Ovary (tissue), 9 donors: ENCODE data around the gene NOTCH1. TPM values are rescaled to one million over a fixed set of nuclear protein-coding genes. Genes with fewer than 3 reads are reported as not detected.

ENCODE experiments used
- DNase-seq, 5 donors: peaks; one replicate each; pipeline ENCODE4 v3.0.0-alpha.2; 2019 to 2020
- H3K27ac ChIP-seq, 2 donors: fragments of 200-600 bp; one replicate each; pipeline versions ENCODE4 v1.5.1 to v1.8.0; 2019 to 2022
- H3K27me3 ChIP-seq: fragments of 200-600 bp; one replicate; pipeline ENCODE4 v1.8.0; 2022
- H3K36me3 ChIP-seq: fragments of 200-600 bp; sonication (generic); one replicate; pipeline ENCODE4 v1.5.1; 2019
- H3K4me1 ChIP-seq: one replicate; pipeline ENCODE4 v1.8.1; 2013; ENCODE audit warnings: mild to moderate bottlenecking, moderate library complexity; ENCODE audit not compliant: insufficient read depth
- H3K4me3 ChIP-seq: fragments of 200-600 bp; sonication (generic); one replicate; pipeline ENCODE4 v1.5.1; 2017
- H3K9me3 ChIP-seq, 2 donors: fragments of 200-600 bp in 1 of 2; sonication (generic) in 1 of 2; one replicate each; pipeline versions ENCODE4 v1.5.1 to v1.8.1; 2013 to 2019; ENCODE audit warnings: mild to moderate bottlenecking in 1 of 2, moderate library complexity in 1 of 2
- EP300 ChIP-seq: sonication (generic); formaldehyde crosslinking; IDR thresholded peaks from one replicate; pipeline ENCODE4 v1.6.1; 2017; ENCODE audit warnings: antibody characterized with exemption
- POLR2A ChIP-seq: fragments of 450-650 bp; IDR thresholded peaks from one replicate; pipeline ENCODE4 v1.6.1; 2017; ENCODE audit warnings: antibody characterized with exemption, mild to moderate bottlenecking, moderate library complexity
- WGBS, 3 donors: extraction: QIAGEN DNeasy Blood & Tissue Kit in 1 of 3; methylation state at CpG; one replicate each; pipeline versions ENCODE4 v1.1.5 to v1.1.7; 2013 to 2017; 5-methylcytosine and 5-hydroxymethylcytosine counted together
- intact Hi-C, 4 donors: fragments of 100-400 bp; cut with DNase I; formaldehyde crosslinking; loops; one replicate each; pipeline versions ENCODE4 v1.11.0 to v1.15.1; 2022 to 2023
- polyA plus RNA-seq, 2 donors: library from polyadenylated mRNA; stranded (reverse); fragments of 200-250 nt in 1 of 2; fragments of 350-450 nt in 1 of 2; fragmentation: Illumina TruSeq in 1 of 2; extraction: RNeasy Lipid Tissue Mini Kit (QIAGEN cat#74804) in 1 of 2; gene quantifications; one replicate each; pipeline ENCODE4 v1.2.3, GENCODE V29; 2013 to 2014
- total RNA-seq, 7 donors: library from RNA; depleted of rRNA in 2 of 7; stranded (reverse); fragments of >200 nt in 2 of 7; fragmentation: NEBNext Ultra II Directional in 3 of 7; extraction: Animal tissue kit (Norgen Biotek cat#: 25700) in 3 of 7; gene quantifications; one replicate each; pipeline versions ENCODE4 v1.1.0 to v1.2.4, GENCODE V29; 2016 to 2023
- TF ChIP-seq, protein P1 (sequence below), 3 donors: fragments of 450-650 bp in 2 of 3; fragments of 200-600 bp in 1 of 3; IDR thresholded peaks; one replicate each; pipeline versions ENCODE4 v1.5.1 to v1.8.0; 2016 to 2022; ENCODE audit warnings: antibody characterized with exemption in 3 of 3, mild to moderate bottlenecking in 1 of 3
- donor health status: DM: no; HTN: no; CAD: no; lungs with moderate emphysema.
- donor health status: DM: no; HTN: no; CAD: no.
- donor health status: Bipolar disorder and iron deficiency.
- donor health status: DM: yes; HTN: yes; CAD: no.
- donor health status: DM: no; HTN: no; CAD: no.
- donor health status: DM: yes; HTN: yes; CAD: no.

NOTCH1 gene
- total and polyA plus RNA-seq, 9 donors: 2.5 to 30.9 (median 17.1) TPM

DNA sequence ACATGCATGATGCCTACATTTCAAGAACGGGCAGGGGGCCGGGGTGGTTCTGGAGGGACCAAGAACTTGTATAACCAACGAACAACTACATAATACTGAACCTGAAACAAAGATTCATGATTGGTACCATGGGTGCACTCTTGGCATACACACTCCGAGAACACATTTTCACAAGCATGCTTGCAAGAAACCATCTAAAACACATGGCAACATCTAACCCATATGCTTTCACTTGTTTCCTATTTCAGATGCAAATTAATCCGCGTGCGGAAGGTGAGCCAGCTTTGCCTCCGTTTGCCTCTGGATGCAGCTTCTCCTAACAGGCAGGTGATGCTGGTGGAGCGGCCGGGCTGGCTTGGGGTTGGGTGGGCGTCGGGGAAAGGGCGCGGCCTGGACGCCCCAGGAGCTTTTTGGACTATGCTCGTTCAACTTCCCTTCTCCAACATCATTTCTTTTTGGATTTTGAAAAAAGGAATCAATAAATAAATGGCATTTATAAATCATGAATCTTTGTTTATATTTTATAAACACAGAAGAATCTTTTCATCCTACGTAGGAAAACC is 50.5 kb downstream of the NOTCH1 start:
- no peak for DNase-seq
- Histone ChIP-seq H3K4me3 (no peak overlapping the region), H3K27ac (no peak overlapping the region), H3K9me3 (no peaks in the 10 kb centered on the region), H3K27me3 (no peaks in the 10 kb centered on the region), H3K4me1 (no peaks in the 10 kb centered on the region), H3K36me3 (no peaks in the 10 kb centered on the region)
- intact Hi-C loops: no loop called here
- 86 to 89% (median 88%) methylated on average over 17 of the region's 17 CpGs for WGBS, 3 donors
- TF ChIP-seq, protein P1, sequence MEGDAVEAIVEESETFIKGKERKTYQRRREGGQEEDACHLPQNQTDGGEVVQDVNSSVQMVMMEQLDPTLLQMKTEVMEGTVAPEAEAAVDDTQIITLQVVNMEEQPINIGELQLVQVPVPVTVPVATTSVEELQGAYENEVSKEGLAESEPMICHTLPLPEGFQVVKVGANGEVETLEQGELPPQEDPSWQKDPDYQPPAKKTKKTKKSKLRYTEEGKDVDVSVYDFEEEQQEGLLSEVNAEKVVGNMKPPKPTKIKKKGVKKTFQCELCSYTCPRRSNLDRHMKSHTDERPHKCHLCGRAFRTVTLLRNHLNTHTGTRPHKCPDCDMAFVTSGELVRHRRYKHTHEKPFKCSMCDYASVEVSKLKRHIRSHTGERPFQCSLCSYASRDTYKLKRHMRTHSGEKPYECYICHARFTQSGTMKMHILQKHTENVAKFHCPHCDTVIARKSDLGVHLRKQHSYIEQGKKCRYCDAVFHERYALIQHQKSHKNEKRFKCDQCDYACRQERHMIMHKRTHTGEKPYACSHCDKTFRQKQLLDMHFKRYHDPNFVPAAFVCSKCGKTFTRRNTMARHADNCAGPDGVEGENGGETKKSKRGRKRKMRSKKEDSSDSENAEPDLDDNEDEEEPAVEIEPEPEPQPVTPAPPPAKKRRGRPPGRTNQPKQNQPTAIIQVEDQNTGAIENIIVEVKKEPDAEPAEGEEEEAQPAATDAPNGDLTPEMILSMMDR (IDR thresholded peaks at IDR 0.05): no peak
- TF ChIP-seq POLR2A (no peak), EP300 (no peak)

DNA sequence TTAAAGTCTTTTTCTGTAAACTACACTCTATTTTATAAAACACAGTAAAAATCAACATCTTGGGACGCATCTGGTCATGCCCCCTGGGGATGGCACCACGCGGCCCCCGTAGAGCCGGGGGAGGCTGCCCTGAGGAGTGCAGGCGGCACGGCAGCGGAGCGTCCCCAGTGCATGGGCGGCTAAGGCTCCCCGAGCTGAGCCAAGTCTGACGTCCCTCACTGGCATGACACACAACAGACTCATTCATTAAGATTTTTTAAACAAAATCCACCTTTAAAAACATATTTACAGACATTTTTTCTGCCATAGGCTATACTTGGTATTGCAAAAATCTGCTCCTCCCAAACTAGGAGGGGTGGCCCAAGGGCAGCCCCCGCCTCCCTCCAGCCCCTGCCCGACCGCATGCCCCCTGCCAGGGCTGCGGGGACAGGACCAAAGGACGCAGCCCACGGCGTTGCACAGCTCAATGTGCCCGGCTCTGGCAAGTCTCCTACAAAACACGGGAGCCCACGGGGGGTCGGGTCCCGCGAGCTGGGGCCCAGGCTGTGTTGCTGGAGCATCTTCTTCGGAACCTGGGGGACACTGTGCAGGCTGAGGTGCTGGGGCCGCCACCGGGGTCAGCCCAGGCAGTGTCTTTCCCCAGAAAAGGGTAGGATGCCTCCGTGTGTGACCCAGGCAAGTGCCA is 51.2 kb downstream of the NOTCH1 start:
- intact Hi-C loops: loop anchor here in 1 of 4 donors (5.0 kb wide), 1 partner anchor 48 kb away; no protein-coding TSS in a partner anchor
- H3K27ac ChIP-seq: no peak overlapping the region
- 86 to 87% (median 87%) methylated on average over 28 to 29 of the region's 29 CpGs for WGBS, 3 donors

DNA sequence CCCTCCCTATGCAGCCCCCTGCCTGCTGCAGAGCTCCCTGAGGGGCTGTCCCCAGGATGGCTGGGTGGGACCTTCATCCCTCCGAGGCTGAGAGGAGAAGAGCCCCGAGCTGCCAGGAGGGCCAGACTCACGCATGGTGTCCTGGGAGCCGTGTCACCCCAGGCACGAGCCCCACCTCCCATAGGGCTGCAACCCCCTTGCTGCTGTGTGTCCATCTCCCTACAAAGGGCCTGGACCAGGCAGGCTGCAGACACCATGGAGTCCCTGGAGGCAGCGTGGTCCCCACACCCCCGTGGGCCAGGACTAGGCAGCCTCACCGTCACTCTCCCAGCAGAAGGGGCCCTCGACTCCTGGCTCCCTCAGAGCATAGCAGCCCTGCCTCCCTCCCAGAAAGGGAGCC is 51.8 kb downstream of the NOTCH1 start:
- WGBS, 3 donors: 74 to 80% (median 76%) methylated on average over 6 to 9 of the region's 9 CpGs
- no peak overlapping the region for H3K27ac ChIP-seq
- no peaks in the 10 kb centered on the region for H3K27me3 ChIP-seq
- DNase-seq: no peak
- no peak overlapping the region for H3K4me3 ChIP-seq
- intact Hi-C loops: loop anchor here in 1 of 4 donors (5.0 kb wide), 1 partner anchor 48 kb away; no protein-coding TSS in a partner anchor
- H3K9me3 ChIP-seq: no peaks in the 10 kb centered on the region
- no peaks in the 10 kb centered on the region for H3K4me1 ChIP-seq
- H3K36me3 ChIP-seq: no peaks in the 10 kb centered on the region
- TF ChIP-seq EP300 (no peak), POLR2A (no peak)
- TF ChIP-seq, protein P1 (IDR thresholded peaks at IDR 0.05): no peak

More for the DNA sequence above, 51.2 kb downstream of the NOTCH1 start:
- H3K27me3 ChIP-seq: no peaks in the 10 kb centered on the region
- H3K4me3 ChIP-seq: no peak overlapping the region
- DNase-seq: no peak
- TF ChIP-seq EP300 (no peak), POLR2A (no peak)
- TF ChIP-seq, protein P1 (IDR thresholded peaks at IDR 0.05): no peak
- H3K9me3 ChIP-seq: no peaks in the 10 kb centered on the region
- H3K36me3 ChIP-seq: no peaks in the 10 kb centered on the region
- H3K4me1 ChIP-seq: no peaks in the 10 kb centered on the region

DNA sequence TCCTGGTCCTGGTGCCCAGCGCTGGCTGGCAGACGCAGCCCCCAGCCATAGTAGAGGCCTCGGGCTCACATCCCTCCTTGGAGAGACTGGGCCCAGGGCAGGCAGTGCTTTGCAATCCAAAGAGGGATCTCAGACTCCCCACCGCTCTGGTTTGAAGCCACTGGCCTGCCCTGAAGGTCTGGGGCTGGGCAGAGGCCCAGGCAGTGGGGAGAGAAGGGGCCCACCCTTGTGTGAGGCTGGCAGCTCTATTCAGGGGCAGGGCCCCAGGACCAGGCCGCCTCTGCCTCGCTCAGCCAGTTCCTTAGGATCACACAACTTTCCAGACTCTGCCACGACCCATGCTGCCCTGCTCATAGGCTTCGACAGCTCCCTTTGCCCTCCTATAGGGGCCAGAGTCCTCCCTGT is 52.3 kb downstream of the NOTCH1 start:
- WGBS, 3 donors: 87 to 89% (median 87%) methylated on average over 8 of the region's 8 CpGs
- TF ChIP-seq POLR2A (no peak), EP300 (no peak)
- TF ChIP-seq, protein P1 (IDR thresholded peaks at IDR 0.05): no peak
- intact Hi-C loops: loop anchor here in 1 of 4 donors (5.0 kb wide), 1 partner anchor 49 kb away; no protein-coding TSS in a partner anchor

More for the DNA sequence above, 52.3 kb downstream of the NOTCH1 start:
- Histone ChIP-seq H3K9me3 (no peaks in the 10 kb centered on the region), H3K36me3 (no peaks in the 10 kb centered on the region), H3K4me3 (no peak overlapping the region), H3K27me3 (no peaks in the 10 kb centered on the region), H3K27ac (no peak overlapping the region), H3K4me1 (no peaks in the 10 kb centered on the region)
- DNase-seq: no peak
